BE2C (cell line): ENCODE results near the gene SGF29.
"Not testable (repeated sequence)": the region's sequence is repeated elsewhere in the genome, so short reads cannot be mapped to it uniquely, and the experiment has no call there.

ENCODE experiments used
- DNase-seq: peaks from one replicate; pipeline ENCODE4 v3.0.0-alpha.2; 2020
- H3K27me3 ChIP-seq: fragments of 250-450 bp; sonication (Bioruptor Pico); 2 replicates; pipeline ENCODE4 v1.5.1; 2020; ENCODE audit warnings: mild to moderate bottlenecking
- H3K36me3 ChIP-seq: fragments of 250-450 bp; sonication (Bioruptor Pico); 2 replicates; pipeline ENCODE4 v1.5.1; 2020; ENCODE audit warnings: mild to moderate bottlenecking
- H3K4me1 ChIP-seq: fragments of 250-450 bp; sonication (Bioruptor Pico); 2 replicates; pipeline ENCODE4 v1.5.1; 2020
- H3K4me3 ChIP-seq: 2 replicates; pipeline ENCODE4 v1.5.1; 2011; ENCODE audit warnings: low read depth, low read length
- H3K9me3 ChIP-seq: fragments of 250-450 bp; sonication (Bioruptor Pico); 2 replicates; pipeline ENCODE4 v1.5.1; 2020
- CTCF ChIP-seq: IDR thresholded peaks from 2 replicates; pipeline ENCODE4 v1.5.1; 2012; ENCODE audit warnings: mild to moderate bottlenecking, low read depth, low read length

The SGF29 gene

GRCh38 chr16:28616636-28617035 is 62.9 kb downstream of the SGF29 start:
- no peaks in the 10 kb centered on the region for H3K9me3 ChIP-seq
- no peaks in the 10 kb centered on the region for H3K36me3 ChIP-seq
- TF ChIP-seq CTCF: no peak
- 0 out of 2 replicates have a peak, but pooled peaks cover 3% of the 10 kb centered on the region for H3K27me3 ChIP-seq
- no peak overlapping the region for H3K4me3 ChIP-seq
- no peak for DNase-seq
- no peaks in the 10 kb centered on the region for H3K4me1 ChIP-seq

- H3K4me1 ChIP-seq: no peaks in the 10 kb centered on the region
- no peaks in the 10 kb centered on the region for H3K36me3 ChIP-seq
- 0 out of 2 replicates have a peak, but pooled peaks cover 3% of the 10 kb centered on the region for H3K27me3 ChIP-seq
- TF ChIP-seq CTCF: no peak
- no peak overlapping the region for H3K4me3 ChIP-seq
- no peak for DNase-seq
- no peaks in the 10 kb centered on the region for H3K9me3 ChIP-seq
Observed at GRCh38 chr16:28617874-28618273, 64.2 kb downstream of the SGF29 start.

- not testable (repeated sequence) for H3K36me3 ChIP-seq, H3K9me3 ChIP-seq, H3K27me3 ChIP-seq, H3K4me1 ChIP-seq, DNase-seq, H3K4me3 ChIP-seq
Observed at GRCh38 chr16:28620316-28620715, 66.6 kb downstream of the SGF29 start.

- no peak for TF ChIP-seq CTCF
- Histone ChIP-seq H3K4me1 (no peaks in the 10 kb centered on the region), H3K4me3 (no peak overlapping the region), H3K27me3 (0 out of 2 replicates have a peak, but pooled peaks cover 3% of the 10 kb centered on the region), H3K9me3 (no peaks in the 10 kb centered on the region), H3K36me3 (no peaks in the 10 kb centered on the region)
- no peak for DNase-seq
Observed at GRCh38 chr16:28621481-28622155, 67.9 kb downstream of the SGF29 start.

GRCh38 chr16:28622532-28623171 is 68.9 kb downstream of the SGF29 start:
- not testable (repeated sequence) for H3K4me3 ChIP-seq, H3K27me3 ChIP-seq, DNase-seq

GRCh38 chr16:28623172-28623711 is 69.5 kb downstream of the SGF29 start:
- Histone ChIP-seq H3K4me3 (no peak overlapping the region), H3K36me3 (no peaks in the 10 kb centered on the region), H3K27me3 (no peaks in the 10 kb centered on the region), H3K4me1 (no peaks in the 10 kb centered on the region), H3K9me3 (no peaks in the 10 kb centered on the region)
- DNase-seq: no peak
- no peak for TF ChIP-seq CTCF

More at GRCh38 chr16:28622532-28623171, 68.9 kb downstream of the SGF29 start:
- H3K4me1 ChIP-seq, H3K36me3 ChIP-seq, H3K9me3 ChIP-seq: not testable (repeated sequence)

GRCh38 chr16:28630905-28631304 is 77.2 kb downstream of the SGF29 start:
- H3K36me3 ChIP-seq, H3K4me1 ChIP-seq, H3K27me3 ChIP-seq, H3K4me3 ChIP-seq, DNase-seq, H3K9me3 ChIP-seq: not testable (repeated sequence)

GRCh38 chr16:28636093-28636823 is 82.5 kb downstream of the SGF29 start:
- H3K9me3 ChIP-seq, DNase-seq, H3K4me3 ChIP-seq, H3K27me3 ChIP-seq, H3K4me1 ChIP-seq, H3K36me3 ChIP-seq: not testable (repeated sequence)

- not testable (repeated sequence) for H3K9me3 ChIP-seq, H3K4me1 ChIP-seq, DNase-seq, H3K27me3 ChIP-seq, H3K4me3 ChIP-seq, H3K36me3 ChIP-seq
Observed at GRCh38 chr16:28637765-28638164, 84.0 kb downstream of the SGF29 start, which contains the start of gene NPIPB8. Gene NPIPB8, plus strand, starts transcription at chr16:28638065. Its CDS starts 296 bp downstream, at chr16:28638361.

GRCh38 chr16:28638359-28638758 is 84.6 kb downstream of the SGF29 start:
- H3K9me3 ChIP-seq, H3K27me3 ChIP-seq, DNase-seq, H3K4me1 ChIP-seq, H3K36me3 ChIP-seq, H3K4me3 ChIP-seq: not testable (repeated sequence)

GRCh38 chr16:28639959-28640358 is 86.2 kb downstream of the SGF29 start:
- H3K36me3 ChIP-seq, H3K4me1 ChIP-seq, H3K9me3 ChIP-seq, H3K4me3 ChIP-seq, H3K27me3 ChIP-seq, DNase-seq: not testable (repeated sequence)
